ENCODE results near the gene STOM. TPM values are rescaled to one million over a fixed set of nuclear protein-coding genes. Genes with fewer than 3 reads are reported as not detected.
"Not testable (repeated sequence)": the region's sequence is repeated elsewhere in the genome, so short reads cannot be mapped to it uniquely, and the experiment has no call there.

Gene STOM
- polyA plus RNA-seq (2012; ENCODE audit: low read depth, missing spikeins): 9.7 TPM

- DNase-seq (ENCODE audit: insufficient read length, low spot score) (no peak), FAIRE-seq (peak; percentile 60)
- TF ChIP-seq POLR2A (IDR thresholded peaks at IDR 0.05; ENCODE audit: low read depth, low read length) (no peak; the same call in 1 of the 2 replicates), TAF1 (IDR thresholded peaks at IDR 0.05; ENCODE audit: low read depth, low read length) (0 out of 2 replicates have a peak, but pooled peaks have one; percentile 24), POU2F2 (IDR thresholded peaks at IDR 0.05; ENCODE audit: low read depth, low read length) (0 out of 2 replicates have a peak, but pooled peaks have one; percentile 16)
These were observed at the start of gene STOM for GRCh38 chr9:121369595-121370265. Gene STOM (minus strand): TSS chr9:121370250. CDS start chr9:121370187, 63 bp downstream.

DNA sequence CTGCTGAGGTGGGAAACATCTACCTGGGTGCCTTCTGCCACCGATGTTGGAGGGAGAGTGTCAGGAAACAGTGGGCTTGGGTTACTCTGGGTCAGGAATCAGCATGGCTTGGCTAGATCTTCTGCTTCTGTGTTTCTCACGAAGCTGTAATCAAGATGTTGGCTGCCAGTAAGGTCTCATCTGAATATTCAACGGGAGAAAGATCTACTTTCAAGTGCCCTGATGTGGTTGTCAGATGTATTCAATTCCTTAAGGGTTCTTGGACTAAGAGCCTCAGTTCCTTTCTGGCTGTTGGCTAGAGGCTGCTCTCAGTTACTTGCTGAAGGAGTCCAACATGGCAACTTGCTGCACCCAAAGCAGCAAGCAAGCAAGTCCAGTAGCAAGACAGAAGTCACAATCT lies 41.9 kb upstream of the STOM start:
- TF ChIP-seq POLR2A (IDR thresholded peaks at IDR 0.05; ENCODE audit: low read depth, low read length) (no peak), POLR2AphosphoS5 (IDR thresholded peaks at IDR 0.05; ENCODE audit: low read depth, low read length) (no peak), SPI1 (IDR thresholded peaks at IDR 0.05; ENCODE audit: low read depth, low read length) (no peak), POU2F2 (IDR thresholded peaks at IDR 0.05; ENCODE audit: low read depth, low read length) (no peak), PAX5 (IDR thresholded peaks at IDR 0.05; ENCODE audit: insufficient read depth, low read length, severe bottlenecking) (no peak)
- FAIRE-seq (peak; percentile 43), DNase-seq (ENCODE audit: insufficient read length, low spot score) (no peak)

DNA sequence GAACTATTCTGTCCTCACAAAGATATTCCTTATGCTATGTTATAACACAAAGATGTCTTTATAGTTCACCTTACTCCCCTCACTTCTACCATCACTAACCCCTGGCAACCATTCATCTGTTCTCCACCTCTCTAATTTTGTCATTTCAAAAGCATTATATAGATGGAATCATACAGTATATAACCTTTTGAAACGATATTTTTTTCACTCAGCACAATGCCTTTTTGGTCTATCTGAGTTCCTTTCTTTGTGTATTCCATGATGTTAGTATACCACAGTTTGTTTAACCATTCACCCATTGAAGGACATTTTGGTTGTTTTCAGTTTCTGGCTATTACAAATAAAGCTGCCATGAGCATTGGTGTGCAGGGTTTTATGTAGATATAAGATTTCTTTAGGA lies 35.8 kb upstream of the STOM start:
- FAIRE-seq (no peak), DNase-seq (ENCODE audit: insufficient read length, low spot score) (no peak)
- no peak for TF ChIP-seq POU2F2 (IDR thresholded peaks at IDR 0.05; ENCODE audit: low read depth, low read length)
- no peak for TF ChIP-seq POLR2A (IDR thresholded peaks at IDR 0.05; ENCODE audit: low read depth, low read length)
- no peak for TF ChIP-seq SPI1 (IDR thresholded peaks at IDR 0.05; ENCODE audit: low read depth, low read length)
- TF ChIP-seq TAF1 (IDR thresholded peaks at IDR 0.05; ENCODE audit: low read depth, low read length): no peak
- TF ChIP-seq PAX5 (IDR thresholded peaks at IDR 0.05; ENCODE audit: insufficient read depth, low read length, severe bottlenecking): no peak

GRCh38 chr9:121404906-121405305 lies 34.9 kb upstream of the STOM start:
- TF ChIP-seq POLR2AphosphoS5 (IDR thresholded peaks at IDR 0.05; ENCODE audit: low read depth, low read length) (no peak), SPI1 (IDR thresholded peaks at IDR 0.05; ENCODE audit: low read depth, low read length) (no peak), TAF1 (IDR thresholded peaks at IDR 0.05; ENCODE audit: low read depth, low read length) (no peak), PAX5 (IDR thresholded peaks at IDR 0.05; ENCODE audit: insufficient read depth, low read length, severe bottlenecking) (no peak), POLR2A (IDR thresholded peaks at IDR 0.05; ENCODE audit: low read depth, low read length) (no peak), POU2F2 (IDR thresholded peaks at IDR 0.05; ENCODE audit: low read depth, low read length) (no peak)
- no peak for FAIRE-seq

GRCh38 chr9:121399883-121400607 lies 30.0 kb upstream of the STOM start:
- FAIRE-seq (peak; percentile 68), DNase-seq (ENCODE audit: insufficient read length, low spot score) (no peak)
- TF ChIP-seq POLR2A (IDR thresholded peaks at IDR 0.05; ENCODE audit: low read depth, low read length) (no peak), SPI1 (IDR thresholded peaks at IDR 0.05; ENCODE audit: low read depth, low read length) (no peak), POLR2AphosphoS5 (IDR thresholded peaks at IDR 0.05; ENCODE audit: low read depth, low read length) (no peak), TAF1 (IDR thresholded peaks at IDR 0.05; ENCODE audit: low read depth, low read length) (no peak), PAX5 (IDR thresholded peaks at IDR 0.05; ENCODE audit: insufficient read depth, low read length, severe bottlenecking) (no peak), POU2F2 (IDR thresholded peaks at IDR 0.05; ENCODE audit: low read depth, low read length) (no peak)

More at GRCh38 chr9:121404906-121405305, 34.9 kb upstream of the STOM start:
- no peak for DNase-seq (ENCODE audit: insufficient read length, low spot score)

- TF ChIP-seq PAX5 (IDR thresholded peaks at IDR 0.05; ENCODE audit: insufficient read depth, low read length, severe bottlenecking) (no peak), POU2F2 (IDR thresholded peaks at IDR 0.05; ENCODE audit: low read depth, low read length) (no peak), SPI1 (IDR thresholded peaks at IDR 0.05; ENCODE audit: low read depth, low read length) (no peak), POLR2AphosphoS5 (IDR thresholded peaks at IDR 0.05; ENCODE audit: low read depth, low read length) (no peak), POLR2A (IDR thresholded peaks at IDR 0.05; ENCODE audit: low read depth, low read length) (no peak), TAF1 (IDR thresholded peaks at IDR 0.05; ENCODE audit: low read depth, low read length) (no peak)
- DNase-seq (ENCODE audit: insufficient read length, low spot score): no peak
- FAIRE-seq: no peak
These were observed 29.3 kb upstream of the STOM start for GRCh38 chr9:121399126-121399882.

- TF ChIP-seq TAF1 (IDR thresholded peaks at IDR 0.05; ENCODE audit: low read depth, low read length): no peak
- FAIRE-seq: no peak
- no peak for DNase-seq (ENCODE audit: insufficient read length, low spot score)
These were observed 28.3 kb upstream of the STOM start for GRCh38 chr9:121398374-121398773.

DNA sequence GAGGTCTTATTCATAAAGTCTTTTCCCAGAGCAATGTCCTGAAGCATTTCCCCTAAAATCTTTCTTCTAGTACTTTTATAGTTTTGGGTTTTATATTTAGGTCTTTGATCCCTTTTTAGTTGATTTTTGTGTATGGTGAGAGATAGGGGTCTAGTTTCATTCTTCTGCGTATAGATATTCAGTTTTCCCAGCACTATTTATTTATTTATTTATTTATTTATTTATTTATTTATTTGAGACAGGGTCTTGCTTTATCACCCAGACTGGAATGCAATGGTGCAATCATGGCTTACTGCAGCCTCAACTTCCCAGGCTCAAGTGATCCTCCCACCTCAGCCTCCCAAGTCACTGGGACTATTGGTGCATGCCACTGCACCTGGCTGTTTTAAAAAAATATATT lies 27.2 kb upstream of the STOM start:
- not testable (repeated sequence) for DNase-seq (ENCODE audit: insufficient read length, low spot score); FAIRE-seq

DNA sequence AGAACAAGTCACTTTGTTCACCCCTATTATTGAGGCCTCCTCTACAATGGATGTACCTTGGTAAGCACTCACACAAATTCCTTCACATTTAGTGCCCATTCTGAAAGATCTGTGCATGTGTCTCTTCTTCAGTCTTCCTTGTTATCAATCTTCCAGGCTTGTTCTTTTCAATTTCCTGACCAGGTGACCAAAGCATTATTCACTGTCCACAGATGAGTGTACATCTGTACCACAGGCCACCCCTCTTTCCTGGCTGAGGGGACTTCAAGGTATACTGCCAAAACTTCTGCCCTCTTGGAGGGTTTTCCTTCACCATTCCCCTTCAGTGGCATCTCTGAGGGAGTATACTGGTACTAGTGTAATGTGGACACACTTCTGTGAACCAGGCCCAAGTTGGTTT lies 25.5 kb upstream of the STOM start:
- TF ChIP-seq TAF1 (IDR thresholded peaks at IDR 0.05; ENCODE audit: low read depth, low read length) (no peak), POLR2A (IDR thresholded peaks at IDR 0.05; ENCODE audit: low read depth, low read length) (no peak), POLR2AphosphoS5 (IDR thresholded peaks at IDR 0.05; ENCODE audit: low read depth, low read length) (no peak), SPI1 (IDR thresholded peaks at IDR 0.05; ENCODE audit: low read depth, low read length) (no peak), PAX5 (IDR thresholded peaks at IDR 0.05; ENCODE audit: insufficient read depth, low read length, severe bottlenecking) (no peak), POU2F2 (IDR thresholded peaks at IDR 0.05; ENCODE audit: low read depth, low read length) (no peak)
- DNase-seq (ENCODE audit: insufficient read length, low spot score) (no peak), FAIRE-seq (no peak)

Measured in GM12891 (cell line).